ENCODE measurements around the gene KDM5A.

Gene KDM5A

GRCh38 chr12:243381-243780 is 145.7 kb downstream of the KDM5A start:
- no peak for DNase-seq (ENCODE audit: low read depth)
- no peak for TF ChIP-seq CTCF (conservative IDR thresholded peaks at IDR 0.05; ENCODE audit: control insufficient read depth, insufficient read depth, low read depth, low read length)
- no peak overlapping the region for H3K4me3 ChIP-seq (ENCODE audit: control insufficient read depth, low read depth, low read length)

DNA sequence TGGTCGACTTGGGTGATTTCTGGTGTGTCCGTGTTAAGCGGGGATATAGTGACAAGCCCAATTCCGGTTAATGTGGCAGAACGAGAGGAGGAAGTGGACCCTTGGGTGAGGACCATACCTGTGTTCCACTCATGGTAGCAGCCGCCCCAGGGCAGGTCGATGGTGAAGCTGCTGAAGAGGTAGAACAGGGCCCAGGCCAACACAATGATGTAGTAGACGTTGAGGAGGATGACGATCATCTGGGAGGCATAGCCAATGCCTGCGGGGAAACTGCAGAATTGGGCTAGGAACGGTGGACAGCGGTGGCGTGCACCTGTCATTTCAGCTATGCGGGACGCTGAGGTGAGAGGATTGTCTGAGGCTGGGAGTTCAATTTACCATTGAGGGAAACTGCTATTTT is 146.6 kb downstream of the KDM5A start:
- DNase-seq (ENCODE audit: low read depth) = no peak
- TF ChIP-seq CTCF (conservative IDR thresholded peaks at IDR 0.05; ENCODE audit: control insufficient read depth, insufficient read depth, low read depth, low read length) = no peak
- no peak overlapping the region for H3K4me3 ChIP-seq (ENCODE audit: control insufficient read depth, low read depth, low read length)

DNA sequence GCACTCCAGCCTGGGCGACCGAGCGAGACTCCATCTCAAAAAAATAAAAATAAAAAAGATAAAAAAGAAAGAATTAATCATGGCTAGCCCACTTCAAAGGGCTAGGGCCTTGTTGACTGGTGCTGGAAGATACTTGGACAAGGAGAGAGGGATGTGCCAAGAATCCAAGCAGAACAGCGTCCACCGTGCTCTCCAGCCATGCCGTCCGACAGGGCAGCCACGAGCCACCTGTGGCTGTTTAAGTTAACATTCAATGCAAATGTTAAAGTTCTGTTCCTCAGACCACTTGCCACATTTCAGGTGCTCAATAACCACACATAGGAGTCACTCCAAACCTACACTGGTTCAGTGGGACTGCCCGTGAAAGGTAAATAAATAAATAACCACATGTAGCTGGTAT is 147.9 kb downstream of the KDM5A start:
- no peak for DNase-seq (ENCODE audit: low read depth)
- TF ChIP-seq CTCF (conservative IDR thresholded peaks at IDR 0.05; ENCODE audit: control insufficient read depth, insufficient read depth, low read depth, low read length) = no peak
- H3K4me3 ChIP-seq (ENCODE audit: control insufficient read depth, low read depth, low read length) = no peak overlapping the region

DNA sequence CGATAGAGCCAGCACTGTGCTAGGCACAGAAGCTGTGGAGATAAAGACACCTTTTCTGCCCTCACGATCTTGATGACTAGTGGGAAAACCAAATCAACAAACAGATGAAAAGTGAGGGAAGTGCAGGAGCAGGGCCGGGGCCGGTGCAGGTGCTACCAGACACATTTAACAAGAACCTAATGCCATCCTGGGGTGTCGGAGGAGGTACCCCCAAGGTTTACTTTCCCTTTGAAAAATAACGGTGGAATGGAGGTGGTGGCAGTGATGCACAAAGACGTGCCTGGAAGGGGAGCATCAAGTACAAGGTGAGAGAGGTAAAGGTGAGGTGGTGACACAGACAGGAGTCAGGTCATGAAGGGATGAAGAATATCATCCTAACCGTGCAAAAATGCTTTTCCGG is 148.6 kb downstream of the KDM5A start:
- no peak overlapping the region for H3K4me3 ChIP-seq (ENCODE audit: control insufficient read depth, low read depth, low read length)
- DNase-seq (ENCODE audit: low read depth) = no peak
- TF ChIP-seq CTCF (conservative IDR thresholded peaks at IDR 0.05; ENCODE audit: control insufficient read depth, insufficient read depth, low read depth, low read length) = no peak

DNA sequence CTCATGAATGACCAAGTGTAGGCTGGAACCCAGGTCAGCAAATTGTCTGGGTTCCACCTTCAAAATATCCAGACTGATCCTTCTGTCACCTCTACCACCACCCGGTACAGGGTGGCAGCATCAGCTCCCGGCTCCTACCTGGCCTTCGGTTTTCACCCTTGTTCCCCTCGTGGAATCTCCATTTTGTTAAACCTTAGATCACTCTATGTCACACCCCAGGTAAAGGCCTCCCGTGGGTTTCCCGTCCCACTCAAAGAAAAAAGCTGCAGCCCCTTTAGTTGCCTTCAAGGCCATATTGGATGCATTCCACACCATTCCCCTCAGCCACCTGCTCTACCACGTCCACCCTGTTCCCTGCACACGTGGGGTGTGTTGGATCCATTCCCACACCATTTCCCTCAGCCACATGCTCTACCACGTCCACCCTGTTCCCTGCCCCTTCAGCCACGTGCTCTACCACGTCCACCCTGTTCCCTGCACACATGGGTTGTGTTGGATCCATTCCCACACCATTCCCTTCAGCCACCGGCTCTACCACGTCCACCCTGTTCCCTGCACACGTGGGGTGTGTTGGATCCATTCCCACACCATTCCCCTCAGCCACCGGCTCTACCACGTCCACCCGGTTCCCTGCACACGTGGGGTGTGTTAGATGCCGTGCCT is 150.3 kb downstream of the KDM5A start:
- no peak overlapping the region for H3K4me3 ChIP-seq (ENCODE audit: control insufficient read depth, low read depth, low read length)
- TF ChIP-seq CTCF (conservative IDR thresholded peaks at IDR 0.05; ENCODE audit: control insufficient read depth, insufficient read depth, low read depth, low read length) = no peak
- DNase-seq (ENCODE audit: low read depth) = no peak

GRCh38 chr12:238116-238515 is 151.0 kb downstream of the KDM5A start:
- DNase-seq (ENCODE audit: low read depth) = no peak

More at GRCh38 chr12:238116-238515, 151.0 kb downstream of the KDM5A start:
- no peak overlapping the region for H3K4me3 ChIP-seq (ENCODE audit: control insufficient read depth, low read depth, low read length)
- no peak for TF ChIP-seq CTCF (conservative IDR thresholded peaks at IDR 0.05; ENCODE audit: control insufficient read depth, insufficient read depth, low read depth, low read length)
